C4-2B (cell line): Measurements from ENCODE around the gene JMJD8.

Experiments
- H3K27ac ChIP-seq: fragments of 450-650 bp; 2 replicates; pipeline ENCODE4 v1.5.1; 2017
- CTCF ChIP-seq: fragments of 450-650 bp; conservative IDR thresholded peaks from 2 replicates; pipeline ENCODE4 v1.5.1; 2017; ENCODE audit warnings: mild to moderate bottlenecking
- ZFX ChIP-seq: fragments of 450-650 bp; IDR thresholded peaks from 2 replicates; pipeline ENCODE4 v1.6.1; 2017

The JMJD8 gene

GRCh38 chr16:692356-693108, 8.4 kb upstream of the JMJD8 start:
- TF ChIP-seq ZFX = no peak
- TF ChIP-seq CTCF = no peak

GRCh38 chr16:691242-691641, 7.1 kb upstream of the JMJD8 start:
- peak overlapping the region; percentile 83; the same call in 1 of the 2 replicates for H3K27ac ChIP-seq

More at GRCh38 chr16:692356-693108, 8.4 kb upstream of the JMJD8 start:
- H3K27ac ChIP-seq = no peak overlapping the region

GRCh38 chr16:689175-689897, 5.2 kb upstream of the JMJD8 start:
- H3K27ac ChIP-seq = peak overlapping the region; percentile 83
- TF ChIP-seq CTCF = no peak
- TF ChIP-seq ZFX = no peak

- no peak for TF ChIP-seq CTCF
- TF ChIP-seq ZFX = no peak
- H3K27ac ChIP-seq = no peak overlapping the region
These were observed 3.4 kb upstream of the JMJD8 start for GRCh38 chr16:687499-687898.

- TF ChIP-seq CTCF (no peak), ZFX (no peak)
- H3K27ac ChIP-seq = no peak overlapping the region
These were observed 2.5 kb upstream of the JMJD8 start for GRCh38 chr16:686459-687260.

GRCh38 chr16:685967-686366, 1.8 kb upstream of the JMJD8 start:
- H3K27ac ChIP-seq = peak overlapping the region; percentile 94
- TF ChIP-seq ZFX (no peak), CTCF (peak; percentile 78)

GRCh38 chr16:684961-685696, 995 bp upstream of the JMJD8 start:
- peak overlapping the region; percentile 94 for H3K27ac ChIP-seq
- no peak for TF ChIP-seq ZFX
